MG63 (cell line): Measurements from ENCODE around the gene MEIS2. TPM values are rescaled to one million over a fixed set of nuclear protein-coding genes. Genes with fewer than 3 reads are reported as not detected.
"Not testable (repeated sequence)": the region's sequence is repeated elsewhere in the genome, so short reads cannot be mapped to it uniquely, and the experiment has no call there.

Experiments used
- DNase-seq: peaks from one replicate; pipeline ENCODE4 v3.0.0-alpha.2; 2020
- H3K27me3 ChIP-seq: fragments of 250-450 bp; sonication (Bioruptor Pico); 2 replicates; pipeline ENCODE4 v1.5.1; 2020; ENCODE audit warnings: mild to moderate bottlenecking, moderate library complexity
- H3K36me3 ChIP-seq: fragments of 250-450 bp; sonication (Bioruptor Pico); 2 replicates; pipeline ENCODE4 v1.5.1; 2020; ENCODE audit warnings: mild to moderate bottlenecking, moderate library complexity
- H3K4me3 ChIP-seq: fragments of 250-450 bp; sonication (Bioruptor Pico); 2 replicates; pipeline ENCODE4 v1.5.1; 2020; ENCODE audit warnings: mild to moderate bottlenecking, moderate library complexity
- H3K9me3 ChIP-seq: fragments of 250-450 bp; sonication (Bioruptor Pico); 2 replicates; pipeline ENCODE4 v1.5.1; 2020; ENCODE audit warnings: mild to moderate bottlenecking, moderate library complexity
- total RNA-seq: library from RNA; depleted of rRNA; stranded (reverse); fragments of >200 nt; shearing (Covaris generic); gene quantifications from 2 replicates; pipeline ENCODE4 v1.2.3, GENCODE V29; 2014; ENCODE audit warnings: low replicate concordance

Gene MEIS2
- total RNA-seq, 1 experiment from 2014 or later: 2.0 TPM

- H3K4me3 ChIP-seq: no peak overlapping the region
- peaks cover 5% of the 10 kb centered on the region; the same call in 1 of the 2 replicates for H3K9me3 ChIP-seq
- no peaks in the 10 kb centered on the region for H3K27me3 ChIP-seq
- DNase-seq: no peak
- no peaks in the 10 kb centered on the region for H3K36me3 ChIP-seq
Observed at GRCh38 chr15:36982430-36982829, 117.9 kb downstream of the MEIS2 start.

GRCh38 chr15:36980281-36980680, 120.1 kb downstream of the MEIS2 start:
- H3K36me3 ChIP-seq: not testable (repeated sequence)

GRCh38 chr15:36978625-36979024, 121.7 kb downstream of the MEIS2 start:
- H3K36me3 ChIP-seq: no peaks in the 10 kb centered on the region
- H3K4me3 ChIP-seq: no peak overlapping the region
- 0 out of 2 replicates have a peak, but pooled peaks cover 1% of the 10 kb centered on the region for H3K9me3 ChIP-seq
- H3K27me3 ChIP-seq: no peaks in the 10 kb centered on the region
- no peak for DNase-seq

More at GRCh38 chr15:36980281-36980680, 120.1 kb downstream of the MEIS2 start:
- not testable (repeated sequence) for H3K27me3 ChIP-seq, H3K4me3 ChIP-seq, H3K9me3 ChIP-seq, DNase-seq

GRCh38 chr15:36978126-36978525, 122.2 kb downstream of the MEIS2 start:
- no peaks in the 10 kb centered on the region for H3K9me3 ChIP-seq
- DNase-seq: no peak
- H3K36me3 ChIP-seq: no peaks in the 10 kb centered on the region
- no peak overlapping the region for H3K4me3 ChIP-seq
- H3K27me3 ChIP-seq: no peaks in the 10 kb centered on the region

- Histone ChIP-seq H3K27me3 (no peaks in the 10 kb centered on the region), H3K4me3 (no peak overlapping the region), H3K36me3 (no peaks in the 10 kb centered on the region), H3K9me3 (no peaks in the 10 kb centered on the region)
- DNase-seq: no peak
Observed at GRCh38 chr15:36977659-36978058, 122.7 kb downstream of the MEIS2 start.

GRCh38 chr15:36972704-36973103, 127.6 kb downstream of the MEIS2 start:
- no peaks in the 10 kb centered on the region for H3K27me3 ChIP-seq
- H3K9me3 ChIP-seq: no peaks in the 10 kb centered on the region
- no peak for DNase-seq
- H3K4me3 ChIP-seq: no peak overlapping the region
- H3K36me3 ChIP-seq: no peaks in the 10 kb centered on the region

- Histone ChIP-seq H3K4me3 (no peak overlapping the region), H3K36me3 (no peaks in the 10 kb centered on the region), H3K27me3 (no peaks in the 10 kb centered on the region), H3K9me3 (no peaks in the 10 kb centered on the region)
- no peak for DNase-seq
Observed at GRCh38 chr15:36970522-36970921, 129.8 kb downstream of the MEIS2 start.

- H3K4me3 ChIP-seq: no peak overlapping the region
- no peak for DNase-seq
- H3K27me3 ChIP-seq: no peaks in the 10 kb centered on the region
- H3K9me3 ChIP-seq: no peaks in the 10 kb centered on the region
- H3K36me3 ChIP-seq: no peaks in the 10 kb centered on the region
Observed at GRCh38 chr15:36967929-36968328, 132.4 kb downstream of the MEIS2 start.

GRCh38 chr15:36966708-36967107, 133.6 kb downstream of the MEIS2 start:
- H3K36me3 ChIP-seq: no peaks in the 10 kb centered on the region
- H3K27me3 ChIP-seq: no peaks in the 10 kb centered on the region
- no peak for DNase-seq
- no peaks in the 10 kb centered on the region for H3K9me3 ChIP-seq
- H3K4me3 ChIP-seq: no peak overlapping the region

GRCh38 chr15:36965570-36966342, 134.6 kb downstream of the MEIS2 start:
- no peak for DNase-seq
- no peak overlapping the region for H3K4me3 ChIP-seq
- H3K9me3 ChIP-seq: no peaks in the 10 kb centered on the region
- H3K36me3 ChIP-seq: no peaks in the 10 kb centered on the region
- H3K27me3 ChIP-seq: no peaks in the 10 kb centered on the region

GRCh38 chr15:36964626-36965025, 135.7 kb downstream of the MEIS2 start:
- Histone ChIP-seq H3K36me3 (no peaks in the 10 kb centered on the region), H3K9me3 (no peaks in the 10 kb centered on the region), H3K27me3 (no peaks in the 10 kb centered on the region), H3K4me3 (no peak overlapping the region)
- DNase-seq: no peak

- Histone ChIP-seq H3K36me3 (no peaks in the 10 kb centered on the region), H3K27me3 (no peaks in the 10 kb centered on the region)
- DNase-seq: no peak
Observed at GRCh38 chr15:36961956-36962355, 138.4 kb downstream of the MEIS2 start.

GRCh38 chr15:36960947-36961227, 139.5 kb downstream of the MEIS2 start:
- H3K9me3 ChIP-seq: no peaks in the 10 kb centered on the region
- H3K4me3 ChIP-seq: no peak overlapping the region
- no peaks in the 10 kb centered on the region for H3K27me3 ChIP-seq
- no peak for DNase-seq
- no peaks in the 10 kb centered on the region for H3K36me3 ChIP-seq

More at GRCh38 chr15:36961956-36962355, 138.4 kb downstream of the MEIS2 start:
- Histone ChIP-seq H3K4me3 (no peak overlapping the region), H3K9me3 (no peaks in the 10 kb centered on the region)

- Histone ChIP-seq H3K27me3 (no peaks in the 10 kb centered on the region), H3K9me3 (no peaks in the 10 kb centered on the region), H3K4me3 (no peak overlapping the region), H3K36me3 (no peaks in the 10 kb centered on the region)
- no peak for DNase-seq
Observed at GRCh38 chr15:36960179-36960946, 140.0 kb downstream of the MEIS2 start.

- H3K9me3 ChIP-seq: no peaks in the 10 kb centered on the region
- no peaks in the 10 kb centered on the region for H3K27me3 ChIP-seq
- no peaks in the 10 kb centered on the region for H3K36me3 ChIP-seq
- no peak overlapping the region for H3K4me3 ChIP-seq
- DNase-seq: no peak
Observed at GRCh38 chr15:36959746-36960145, 140.6 kb downstream of the MEIS2 start.

- no peaks in the 10 kb centered on the region for H3K36me3 ChIP-seq
- no peaks in the 10 kb centered on the region for H3K27me3 ChIP-seq
- H3K4me3 ChIP-seq: no peak overlapping the region
- DNase-seq: no peak
- H3K9me3 ChIP-seq: no peaks in the 10 kb centered on the region
Observed at GRCh38 chr15:36958606-36959005, 141.7 kb downstream of the MEIS2 start.

GRCh38 chr15:36954486-36954885, 145.9 kb downstream of the MEIS2 start:
- DNase-seq: no peak
- no peaks in the 10 kb centered on the region for H3K9me3 ChIP-seq
- H3K4me3 ChIP-seq: no peak overlapping the region
- H3K36me3 ChIP-seq: no peaks in the 10 kb centered on the region
- no peaks in the 10 kb centered on the region for H3K27me3 ChIP-seq

- Histone ChIP-seq H3K36me3 (no peaks in the 10 kb centered on the region), H3K9me3 (no peaks in the 10 kb centered on the region), H3K27me3 (no peaks in the 10 kb centered on the region), H3K4me3 (no peak overlapping the region)
- no peak for DNase-seq
Observed at GRCh38 chr15:36953346-36953745, 147.0 kb downstream of the MEIS2 start.
